HG02798 (cell line): ENCODE results near the gene CYP27C1.
"Not testable (repeated sequence)": the region's sequence is repeated elsewhere in the genome, so short reads cannot be mapped to it uniquely, and the experiment has no call there.

Source experiments
- ATAC-seq: cut with Tn5 transposase; IDR thresholded peaks from one replicate; pipeline ENCODE4 v1.9.1; 2021; ENCODE audit warnings: mild to moderate bottlenecking; ENCODE audit not compliant: unreplicated experiment, poor library complexity

Gene CYP27C1, protein sequence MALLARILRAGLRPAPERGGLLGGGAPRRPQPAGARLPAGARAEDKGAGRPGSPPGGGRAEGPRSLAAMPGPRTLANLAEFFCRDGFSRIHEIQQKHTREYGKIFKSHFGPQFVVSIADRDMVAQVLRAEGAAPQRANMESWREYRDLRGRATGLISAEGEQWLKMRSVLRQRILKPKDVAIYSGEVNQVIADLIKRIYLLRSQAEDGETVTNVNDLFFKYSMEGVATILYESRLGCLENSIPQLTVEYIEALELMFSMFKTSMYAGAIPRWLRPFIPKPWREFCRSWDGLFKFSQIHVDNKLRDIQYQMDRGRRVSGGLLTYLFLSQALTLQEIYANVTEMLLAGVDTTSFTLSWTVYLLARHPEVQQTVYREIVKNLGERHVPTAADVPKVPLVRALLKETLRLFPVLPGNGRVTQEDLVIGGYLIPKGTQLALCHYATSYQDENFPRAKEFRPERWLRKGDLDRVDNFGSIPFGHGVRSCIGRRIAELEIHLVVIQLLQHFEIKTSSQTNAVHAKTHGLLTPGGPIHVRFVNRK

DNA sequence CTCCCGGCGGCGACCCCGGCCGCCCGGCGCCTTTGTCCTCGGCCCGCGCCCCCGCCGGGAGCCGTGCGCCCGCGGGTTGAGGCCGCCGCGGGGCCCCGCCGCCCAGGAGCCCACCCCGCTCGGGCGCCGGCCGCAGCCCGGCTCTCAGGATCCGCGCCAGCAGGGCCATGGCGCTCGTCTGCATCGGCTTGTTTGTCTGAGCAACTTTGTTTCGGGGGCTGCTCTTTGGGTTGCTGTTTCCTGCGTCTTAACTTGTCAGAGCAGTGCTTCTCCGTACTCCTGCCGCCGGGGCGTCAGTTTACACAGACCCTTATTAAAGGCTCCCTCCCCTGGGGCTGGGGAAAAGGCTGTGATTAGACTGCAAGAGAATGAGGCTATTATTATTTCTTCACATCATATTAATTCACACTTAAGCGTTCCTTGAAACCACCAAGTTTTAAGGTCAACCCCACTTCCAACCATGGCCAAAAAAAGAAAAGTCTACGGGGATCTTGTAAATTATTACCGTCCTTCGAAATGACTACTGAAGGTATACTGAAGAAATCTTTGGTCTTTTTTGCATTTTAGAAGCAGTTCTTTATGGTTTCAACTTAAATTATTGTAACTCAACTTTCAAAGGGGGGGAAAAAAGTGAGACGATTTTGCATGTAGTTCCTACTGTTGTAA lies at the start of gene CYP27C1:
TSS of gene CYP27C1 (minus strand) at position 198 of the 666 bp plus-strand sequence. CDS start at position 169, 29 bp downstream.
- no peak for ATAC-seq

DNA sequence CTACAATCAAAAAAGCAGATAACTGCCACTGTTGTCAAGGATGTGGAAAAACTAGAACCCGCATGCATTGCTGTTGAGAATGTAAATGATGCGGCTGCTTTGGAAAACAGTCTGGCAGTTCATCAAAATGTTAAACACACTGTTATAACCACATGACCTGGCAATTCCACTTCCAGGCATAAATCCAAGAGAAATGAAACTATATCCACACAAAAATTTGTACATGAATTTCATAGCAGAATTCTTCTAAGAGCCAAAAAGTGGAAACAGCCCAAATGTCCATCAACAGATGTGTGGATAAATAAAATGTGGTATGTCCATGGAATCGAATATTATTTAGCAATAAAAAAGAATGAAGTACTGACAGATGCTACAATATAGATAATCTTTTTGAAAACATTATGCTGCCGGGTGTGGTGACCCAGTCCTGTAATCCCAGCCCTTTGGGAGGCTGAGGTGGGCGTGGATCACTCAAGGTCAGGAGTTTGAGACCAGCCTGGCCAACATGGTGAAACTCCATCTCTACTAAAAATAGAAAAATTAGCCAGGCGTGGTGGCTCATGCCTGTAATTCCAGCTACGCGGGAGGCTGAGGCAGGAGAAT lies 41.8 kb upstream of the CYP27C1 start:
- no peak for ATAC-seq

DNA sequence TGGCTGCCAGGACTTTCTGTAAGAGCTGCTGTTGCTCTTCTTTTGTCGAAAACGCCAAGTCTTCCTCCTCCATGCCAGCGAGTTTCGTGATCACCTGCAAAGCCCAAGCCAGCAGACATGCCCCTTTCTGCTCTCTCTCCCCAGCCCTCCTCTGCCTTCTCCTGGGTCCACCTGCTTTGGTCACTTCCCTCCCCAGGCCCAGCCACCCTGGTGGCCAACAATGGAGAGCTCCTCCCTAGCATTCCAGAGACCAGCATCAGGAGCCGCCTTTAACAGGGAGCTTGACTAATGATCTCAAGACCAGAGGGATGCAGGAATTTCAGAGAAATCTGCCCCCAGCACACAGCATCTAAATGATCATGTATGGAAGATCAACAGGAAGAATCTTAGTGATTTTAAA lies 39.3 kb upstream of the CYP27C1 start:
- ATAC-seq = no peak

DNA sequence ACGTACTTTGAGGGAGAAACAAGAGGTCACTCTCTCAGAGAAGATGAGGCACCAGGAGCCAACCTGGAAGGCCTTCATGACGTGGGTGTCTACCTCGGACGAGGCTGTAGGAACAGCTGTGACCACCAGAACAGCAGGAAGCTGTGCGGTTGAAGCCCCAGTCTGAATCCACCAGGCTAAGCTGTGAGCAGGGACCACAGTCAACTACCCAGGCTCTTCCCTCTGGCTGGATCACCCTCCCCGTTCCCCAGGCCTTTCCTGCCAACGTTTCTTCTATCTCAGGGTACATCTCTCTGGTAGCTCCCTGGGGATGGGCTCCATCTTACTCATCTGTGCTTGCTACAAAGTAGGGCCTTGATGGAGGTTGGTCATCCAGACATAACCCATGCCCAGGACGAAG lies 36.8 kb upstream of the CYP27C1 start:
- no peak for ATAC-seq

DNA sequence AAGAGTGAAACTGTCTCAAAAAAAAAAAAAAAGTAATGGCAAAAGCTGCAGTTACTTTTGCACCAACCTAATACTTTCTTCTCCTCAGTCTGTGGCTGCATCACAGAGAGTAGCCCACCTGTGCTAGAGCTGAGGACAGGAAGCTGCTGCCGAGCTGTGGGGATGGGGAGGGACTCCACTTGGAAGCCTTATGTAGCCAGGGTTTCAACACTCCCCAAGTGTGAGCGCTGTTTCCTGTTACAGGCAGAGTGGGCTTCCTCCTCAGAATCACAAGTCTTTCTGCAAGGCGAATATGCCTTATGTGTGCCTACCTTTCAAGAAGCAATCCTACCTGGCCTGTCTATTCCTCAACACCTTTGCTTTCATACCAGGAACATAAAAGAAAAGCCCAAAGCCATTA lies 36.3 kb upstream of the CYP27C1 start:
- no peak for ATAC-seq

DNA sequence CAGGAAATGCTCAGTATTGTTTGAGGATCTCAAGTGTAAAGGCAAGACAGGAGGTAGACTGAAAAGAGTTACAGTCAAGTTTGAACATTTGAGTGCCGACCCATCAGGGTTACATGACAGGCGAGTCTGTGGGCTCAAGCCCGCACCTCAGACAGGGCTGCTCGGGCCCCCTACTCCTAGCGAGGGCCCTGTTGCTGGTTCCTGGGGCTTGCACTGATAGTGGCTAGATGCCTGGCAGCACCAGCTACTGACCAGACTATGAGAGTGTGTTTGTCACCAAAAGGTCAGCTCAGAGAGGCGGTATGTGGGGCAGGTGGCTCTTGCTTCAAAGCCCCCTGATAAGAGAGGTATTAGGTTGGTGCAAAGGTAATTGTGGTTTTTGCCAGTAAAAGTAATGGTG lies 35.6 kb upstream of the CYP27C1 start:
- no peak for ATAC-seq

DNA sequence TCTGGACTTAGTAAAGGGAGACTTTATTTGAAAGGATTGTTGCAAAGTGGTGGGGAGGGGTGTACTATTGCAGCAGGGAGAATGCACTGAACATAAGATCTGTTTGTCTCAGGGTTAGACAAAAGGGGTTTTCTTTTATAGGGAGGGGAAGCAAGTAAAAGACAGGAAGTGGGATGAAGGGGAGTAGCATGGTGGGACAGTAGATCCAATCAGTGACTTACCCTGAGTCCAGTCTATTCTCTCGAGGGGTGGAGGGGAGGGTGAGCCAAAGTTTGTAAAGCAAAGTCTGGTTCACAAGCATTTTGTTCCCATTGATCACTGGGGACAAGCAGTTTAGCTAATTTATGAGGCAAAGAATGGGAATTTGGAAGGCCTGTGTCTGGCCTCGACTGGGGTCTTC lies 35.0 kb upstream of the CYP27C1 start:
- no peak for ATAC-seq

DNA sequence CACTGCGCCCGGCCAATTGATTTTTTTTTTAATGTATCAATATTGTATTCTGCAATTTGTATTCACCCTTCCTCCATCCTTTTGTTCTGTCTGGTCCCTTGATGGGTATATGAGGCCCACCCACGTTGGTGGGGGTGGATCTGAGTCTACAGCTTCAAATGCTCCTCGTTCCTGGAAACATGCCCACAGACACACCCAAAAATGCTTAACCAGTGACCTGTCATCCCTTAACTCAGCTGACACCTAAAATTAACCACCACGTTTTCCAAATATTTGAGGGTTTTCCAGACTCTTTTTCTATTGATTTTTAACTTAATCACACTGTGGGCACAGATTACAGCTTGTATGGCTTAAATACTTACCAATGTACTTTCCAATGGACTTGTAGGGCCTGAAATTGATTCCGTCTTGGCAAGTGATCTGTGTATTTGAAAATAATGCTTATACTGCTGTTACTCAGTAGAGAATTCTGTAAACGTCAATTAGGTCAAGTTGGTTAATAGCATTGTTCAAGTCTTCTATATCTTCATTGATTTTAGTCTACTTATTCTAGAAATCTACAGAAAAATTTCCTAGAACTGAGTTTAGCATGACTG lies 34.4 kb upstream of the CYP27C1 start:
- no peak for ATAC-seq

DNA sequence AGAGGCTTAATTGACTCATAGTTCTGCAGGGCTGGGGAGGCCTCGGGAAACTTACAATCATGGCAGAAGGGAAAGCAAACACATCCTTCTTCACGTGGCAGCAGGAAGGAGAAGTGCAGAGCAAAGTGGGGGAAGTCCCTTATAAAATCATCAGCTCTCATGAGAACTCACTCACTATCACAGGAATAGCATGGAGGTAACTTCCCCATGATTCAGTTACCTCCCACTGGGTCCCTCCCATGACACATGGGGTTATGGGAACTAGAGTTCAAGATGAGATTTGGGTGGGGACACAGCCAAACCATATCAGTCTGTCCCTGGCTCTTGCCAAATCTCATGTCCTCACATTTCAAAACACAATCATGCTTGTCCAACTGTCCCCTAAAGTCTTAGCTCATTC lies 21.1 kb upstream of the CYP27C1 start:
- ATAC-seq = not testable (repeated sequence)

DNA sequence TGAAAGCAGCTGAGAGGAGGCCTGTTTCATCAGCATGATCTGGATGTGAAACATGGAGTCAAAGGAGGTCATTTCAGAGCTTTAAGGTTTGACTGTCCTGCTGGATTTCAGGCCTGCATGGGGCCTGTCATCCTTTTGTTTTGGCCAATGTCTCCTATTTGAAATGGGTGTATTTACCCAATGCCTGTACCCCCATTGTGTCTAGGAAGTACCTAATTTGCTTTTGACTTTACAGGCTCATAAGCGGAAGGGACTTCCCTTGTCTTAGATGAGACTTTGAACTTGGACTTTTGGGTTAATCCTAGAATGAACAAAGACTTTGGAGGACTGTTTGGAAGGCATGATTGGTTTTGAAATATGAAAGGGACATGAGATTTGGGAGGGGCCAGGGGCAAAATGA lies 19.3 kb upstream of the CYP27C1 start:
- no peak for ATAC-seq

DNA sequence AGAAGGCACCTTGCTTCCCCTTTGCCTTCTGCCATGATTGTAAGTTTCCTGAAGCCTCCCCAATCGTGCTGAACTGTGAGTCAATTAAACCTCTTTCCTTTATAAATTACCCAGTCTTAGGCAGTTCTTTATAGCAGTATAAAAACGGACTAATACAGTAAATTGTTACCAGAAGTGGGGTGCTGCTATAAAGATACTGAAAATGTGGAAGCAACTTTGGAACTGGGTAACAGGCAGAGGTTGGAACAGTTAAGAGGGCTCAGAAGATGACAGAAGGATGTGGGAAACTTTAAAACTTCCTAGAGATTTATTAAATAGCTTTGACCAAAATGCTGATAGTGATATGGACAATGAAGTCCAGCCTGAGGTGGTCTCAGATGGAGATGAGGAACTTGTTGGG lies 17.7 kb upstream of the CYP27C1 start:
- ATAC-seq = not testable (repeated sequence)

DNA sequence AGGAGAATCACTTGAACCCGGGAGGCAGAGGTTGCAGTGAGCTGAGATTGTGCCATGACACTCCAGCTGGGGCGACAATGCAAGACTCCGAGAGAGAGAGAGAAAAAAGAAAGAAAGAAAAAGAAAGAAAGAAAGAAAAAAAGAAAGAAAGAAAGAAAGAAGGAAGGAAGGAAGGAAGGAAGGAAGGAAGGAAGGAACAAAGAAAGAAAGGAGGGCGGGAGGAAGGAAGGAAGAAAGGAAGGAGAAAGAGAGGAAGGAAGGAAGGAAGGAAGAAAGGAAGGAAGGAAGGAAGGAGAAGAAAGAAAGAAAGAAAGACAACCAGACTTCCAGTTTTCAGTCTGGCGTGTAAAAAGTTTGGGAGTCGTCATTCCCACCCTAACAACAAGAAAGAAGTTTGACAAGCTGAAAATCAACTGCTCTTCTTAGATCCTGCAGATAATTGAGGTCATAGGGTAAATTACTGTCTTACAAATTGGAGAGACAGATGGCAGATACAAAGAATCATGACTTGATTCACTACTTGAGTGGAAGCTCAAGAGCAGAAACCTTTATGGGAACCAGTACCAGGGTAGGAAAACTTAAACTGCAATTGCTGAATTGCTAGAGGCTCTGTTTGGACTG lies 15.1 kb upstream of the CYP27C1 start:
- no peak for ATAC-seq

DNA sequence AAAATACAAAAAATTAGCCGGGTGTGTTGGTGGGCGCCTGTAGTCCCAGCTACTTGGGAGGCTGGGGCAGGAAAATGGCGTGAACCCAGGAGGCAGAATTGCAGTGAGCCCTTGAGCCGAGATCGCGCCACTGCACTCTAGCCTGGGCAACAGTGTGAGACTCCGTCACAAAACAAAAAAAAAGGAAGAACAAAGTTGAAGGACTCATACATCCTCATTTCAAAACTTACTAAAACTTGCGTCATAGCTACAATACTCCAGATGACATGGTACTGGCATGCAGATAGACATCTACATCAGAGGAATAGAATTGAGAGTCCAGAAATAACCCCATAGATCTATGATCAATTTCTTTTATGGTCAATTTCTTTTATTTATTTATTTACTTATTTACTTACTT lies 13.6 kb upstream of the CYP27C1 start:
- no peak for ATAC-seq

DNA sequence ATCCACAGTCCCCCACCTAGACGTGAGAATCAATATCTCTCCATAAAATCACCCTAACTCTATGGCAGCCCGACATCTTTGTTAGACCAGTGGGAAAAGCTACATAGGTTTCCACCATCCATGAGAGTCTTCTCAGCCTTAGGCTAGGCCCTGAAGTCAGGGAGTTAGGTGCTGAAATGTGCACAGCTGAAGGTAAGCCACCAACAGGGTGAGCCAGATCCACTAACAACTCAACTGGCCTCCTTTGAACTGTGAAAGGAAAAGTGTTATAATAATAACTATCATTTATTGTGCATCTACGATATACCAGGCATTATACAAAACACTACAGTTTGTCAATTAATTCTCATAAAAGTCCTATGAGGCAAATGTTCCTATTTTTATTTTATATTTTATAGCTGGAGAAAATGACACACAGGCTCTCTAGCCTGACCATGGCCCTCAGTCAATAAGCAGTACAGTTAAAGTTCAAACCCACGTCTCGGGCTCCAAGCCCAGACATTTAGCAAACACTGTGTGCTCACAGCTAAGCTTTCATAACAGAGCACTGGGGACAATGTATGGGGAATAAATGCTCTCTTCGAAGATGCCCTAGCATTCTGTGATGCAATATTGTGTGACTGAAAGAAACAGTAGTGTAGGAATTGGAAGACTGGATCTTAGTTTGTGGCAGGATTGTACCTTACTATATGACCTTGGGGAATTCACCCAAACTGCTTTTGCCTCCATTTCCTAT lies 11.2 kb upstream of the CYP27C1 start:
- ATAC-seq = no peak

DNA sequence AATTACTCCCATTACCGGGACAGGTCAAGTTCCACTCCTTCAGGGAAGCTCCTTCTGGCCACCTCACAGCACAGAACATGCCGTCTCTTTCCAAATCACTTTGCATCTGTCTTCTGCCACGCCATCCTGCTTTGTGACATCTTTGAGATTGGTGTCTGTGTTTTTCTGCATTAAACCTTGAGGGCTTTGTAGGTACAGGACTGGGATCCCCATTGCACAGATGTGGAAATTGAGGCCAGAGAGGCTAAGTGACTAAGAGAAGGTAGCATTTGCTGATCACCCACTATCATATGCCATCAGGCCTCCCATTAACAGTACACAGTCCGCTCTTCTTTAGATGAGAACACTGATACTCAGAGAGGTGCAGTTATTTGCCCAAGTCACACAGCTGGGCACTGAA lies 9.5 kb upstream of the CYP27C1 start:
- no peak for ATAC-seq

DNA sequence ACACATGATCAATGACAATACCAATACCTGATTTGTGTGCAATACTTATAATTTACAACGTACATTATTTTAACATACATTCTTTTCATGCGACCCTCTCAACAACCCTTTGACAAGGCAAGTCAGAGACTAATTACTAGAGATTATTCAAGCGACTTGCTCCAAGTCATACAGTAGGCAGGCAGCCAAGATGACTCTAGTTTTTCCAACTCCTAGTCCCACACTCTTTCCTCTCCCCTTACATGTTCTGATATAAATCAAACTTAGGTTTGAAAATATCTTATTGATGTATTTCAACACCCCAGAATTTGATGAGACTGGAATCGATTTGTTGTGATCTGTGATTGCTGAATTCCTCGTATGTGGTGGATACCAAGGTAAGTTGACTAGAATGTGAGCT lies 8.0 kb upstream of the CYP27C1 start:
- ATAC-seq = no peak

DNA sequence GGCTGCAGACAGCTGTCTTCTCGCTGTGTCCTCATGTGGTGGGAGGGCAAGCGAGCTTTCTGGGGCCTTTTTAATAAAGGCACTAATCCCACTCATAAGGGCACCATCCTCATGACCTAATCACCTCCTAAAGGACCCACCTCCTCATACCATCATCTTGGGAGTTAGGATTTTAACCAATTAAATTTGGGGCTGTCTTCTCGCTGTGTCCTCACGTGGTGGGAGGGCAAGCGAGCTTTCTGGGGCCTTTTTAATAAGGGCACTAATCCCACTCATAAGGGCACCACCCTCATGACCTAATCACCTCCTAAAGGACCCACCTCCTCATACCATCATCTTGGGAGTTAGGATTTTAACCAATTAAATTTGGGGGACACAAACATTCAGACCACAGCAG lies 7.2 kb upstream of the CYP27C1 start:
- ATAC-seq = not testable (repeated sequence)

DNA sequence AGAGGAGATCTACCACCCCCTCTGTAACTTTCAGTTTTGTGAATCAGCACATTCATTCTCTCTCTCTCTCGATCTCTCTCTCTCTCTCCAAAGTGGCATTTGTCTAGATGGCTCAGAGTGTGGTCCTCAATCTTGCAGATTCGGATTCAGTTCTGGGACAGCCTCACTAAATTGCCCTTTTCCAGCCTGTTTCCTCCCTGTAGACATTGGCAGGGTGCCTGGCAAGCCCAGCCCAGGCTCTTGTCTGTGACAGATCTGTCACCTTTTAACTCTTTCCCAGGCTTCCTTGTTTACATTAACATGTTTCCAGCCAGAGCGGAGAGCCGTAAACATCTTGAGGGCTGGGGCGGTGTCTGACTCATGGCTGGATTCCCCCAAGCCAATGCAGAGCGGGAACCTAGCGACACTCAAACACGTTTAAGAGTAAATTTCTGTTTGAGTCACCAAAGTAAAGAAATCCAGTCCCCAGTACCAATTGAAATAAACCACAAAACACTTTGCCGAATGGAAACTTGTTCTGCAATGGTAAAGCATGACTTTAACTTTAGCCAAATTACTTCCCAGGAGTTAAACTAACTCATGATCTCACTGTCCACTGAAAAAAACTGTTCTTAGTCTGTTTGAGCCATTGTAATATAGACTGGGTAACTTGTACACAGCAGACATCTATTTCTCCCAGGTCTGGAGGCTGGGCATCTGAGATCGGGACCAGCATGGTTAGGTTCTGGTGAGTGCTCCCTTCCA lies 6.6 kb upstream of the CYP27C1 start:
- peak; percentile 91 for ATAC-seq

DNA sequence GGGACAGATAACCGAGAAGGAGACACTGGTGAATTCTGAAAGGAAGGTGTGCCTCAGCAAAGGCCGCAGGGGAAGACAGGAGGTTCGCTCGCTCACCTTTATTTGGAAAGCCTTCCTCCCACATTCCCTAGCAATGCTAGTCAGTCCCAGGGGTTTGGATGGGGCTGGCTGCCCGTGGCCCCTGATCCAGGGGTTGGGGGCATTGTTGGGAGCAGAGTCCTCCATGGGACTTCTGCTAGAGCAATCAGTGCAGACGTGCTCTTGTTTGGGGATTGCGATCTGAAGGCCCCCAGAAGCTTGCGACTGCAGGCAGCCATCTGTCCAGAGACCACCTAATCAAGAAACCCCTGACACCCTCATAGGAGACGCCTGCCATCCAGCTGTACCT lies 6.0 kb upstream of the CYP27C1 start:
- ATAC-seq = no peak
